ENCODE data around the gene HOXC9. TPM values are rescaled to one million over a fixed set of nuclear protein-coding genes. Genes with fewer than 3 reads are reported as not detected.

HOXC9 gene
- total and polyA plus RNA-seq, 2 of the 8 experiments (the other 6 are each of a cell fraction or from before 2014, with no cell fraction given), result not detected

GRCh38 chr12:53994009-53994263, 6.0 kb upstream of the HOXC9 start:
- no peak overlapping the region for H3K4ac ChIP-seq (replicated peaks; ENCODE audit: insufficient read length, low read depth, low read length)
- H2AFZ ChIP-seq (ENCODE audit: low read length), result no peak overlapping the region
- H2BK120ac ChIP-seq (replicated peaks; ENCODE audit: low read depth, low read length), result no peak overlapping the region
- peak overlapping the region; percentile 87; the same call in 1 of the 2 replicates for H2BK12ac ChIP-seq (ENCODE audit: low read depth, low read length)
- H2BK5ac ChIP-seq (ENCODE audit: low read depth, low read length), result no peak overlapping the region
- peaks cover 0 to 19% (median 0%) of the 10 kb centered on the region in 4 experiments; a peak in 1 of 8 replicates for H3K36me3 ChIP-seq (ENCODE audit: control insufficient read depth in 2 of 4, insufficient read depth in 4 of 4, low read length in 3 of 4)
- POLR2A ChIA-PET (ENCODE audit: partially characterized antibody), result interaction anchor here (1.6 kb wide), 1 partner anchor 8 kb away, joined by 4 read pairs; no protein-coding TSS in a partner anchor
- H3K18ac ChIP-seq (ENCODE audit: extremely low read depth, low read length), result peak overlapping the region; percentile 19; the same call in 1 of the 2 replicates
- H3K79me2 ChIP-seq (ENCODE audit: control insufficient read depth in 1 of 2, insufficient read depth in 2 of 2, low read length in 2 of 2), result no peaks in the 10 kb centered on the region
- no peak overlapping the region for H3K23ac ChIP-seq (ENCODE audit: insufficient read length)
- H3K4me1 ChIP-seq (replicated peaks in 1 of 4; ENCODE audit: control insufficient read depth in 3 of 4, insufficient read depth in 4 of 4, low read length in 3 of 4), result peaks cover 0 to 15% (median 3%) of the 10 kb centered on the region in 4 experiments; a peak in 5 of 7 replicates
- no peak overlapping the region for H4K91ac ChIP-seq (replicated peaks; ENCODE audit: insufficient read length, low read length)
- peaks cover 2% of the 10 kb centered on the region; the same call in 1 of the 2 replicates for H3K23me2 ChIP-seq (ENCODE audit: low read depth, low read length)
- no peaks in the 10 kb centered on the region for H3K79me1 ChIP-seq (ENCODE audit: low read depth, low read length)
- no peak overlapping the region for H3K4me3 ChIP-seq (ENCODE audit: extremely low read depth in 1 of 4, insufficient read depth in 2 of 4, low read depth in 3 of 4, low read length in 4 of 4)
- peaks cover 0 to 4% of the 10 kb centered on the region in 2 experiments; a peak in 1 of 4 replicates for H3K9me3 ChIP-seq (ENCODE audit: insufficient read depth in 2 of 2, low read depth in 1 of 2, low read length in 1 of 2)
- no peak overlapping the region for H4K5ac ChIP-seq (ENCODE audit: insufficient read length, low read depth, low read length)
- no peak overlapping the region for H4K8ac ChIP-seq (ENCODE audit: extremely low read depth, insufficient read depth, low read length)
- H2BK15ac ChIP-seq (ENCODE audit: low read length), result 0 out of 2 replicates have a peak overlapping the region, but pooled peaks have one; percentile 46
- H3K27me3 ChIP-seq (replicated peaks in 1 of 4; ENCODE audit: control insufficient read depth in 3 of 4, extremely low read depth in 1 of 4, insufficient read depth in 3 of 4, low read length in 3 of 4), result peaks cover 97 to 100% (median 100%) of the 10 kb centered on the region in 4 experiments
- H3K27ac ChIP-seq (ENCODE audit: low read depth, low read length), result no peak overlapping the region
- H3K14ac ChIP-seq (ENCODE audit: insufficient read length), result no peak overlapping the region
- WGBS, 2 experiments (ENCODE audit: extremely low coverage in 1 of 2, insufficient coverage in 1 of 2, insufficient read length in 1 of 2, insufficient replicate concordance in 2 of 2, low coverage in 1 of 2, low lambda C conversion rate in 2 of 2, missing lambda C conversion rate in 1 of 2), result 27% methylated on average over 13 of the region's 19 CpGs; no CpG with 5 or more reads in 1 of the 2 experiments
- peaks cover 30% of the 10 kb centered on the region in 2 experiments for H4K20me1 ChIP-seq (replicated peaks in 1 of 2; ENCODE audit: control insufficient read depth in 1 of 2, insufficient read depth in 2 of 2, low read length in 2 of 2)
- H3K56ac ChIP-seq (replicated peaks; ENCODE audit: insufficient read length, low read depth, low read length), result no peak overlapping the region
- no peak for FAIRE-seq
- CTCF ChIA-PET (ENCODE audit: partially characterized antibody), result interaction anchor here (1.9 to 4.3 kb wide), 3 partner anchors 9 to 214 kb away, joined by 4 to 30 read pairs (median 24); partner anchors contain the start of genes HOXC10 and HOXC5
- no peak overlapping the region for H3K9ac ChIP-seq (replicated peaks in 1 of 4; ENCODE audit: extremely low read depth in 1 of 4, low read depth in 3 of 4, low read length in 3 of 4)
- no peak overlapping the region; a peak in 1 of 4 replicates for H3K4me2 ChIP-seq (ENCODE audit: insufficient read depth in 1 of 2, low read depth in 2 of 2, low read length in 2 of 2)
- H2BK20ac ChIP-seq (ENCODE audit: low read length), result no peak overlapping the region
- no peak overlapping the region for H2AK5ac ChIP-seq (ENCODE audit: low read depth, low read length)
- no peak for DNase-seq (ENCODE audit: low read depth in 1 of 2, low spot score in 2 of 2)
- TF ChIP-seq SUZ12 (IDR thresholded peaks at IDR 0.05; ENCODE audit: low read length), result no peak; the same call in 1 of the 2 replicates
- no peak for TF ChIP-seq TCF12 (IDR thresholded peaks at IDR 0.05; ENCODE audit: low read depth, low read length)
- TF ChIP-seq BCL11A (IDR thresholded peaks at IDR 0.05; ENCODE audit: low read depth in 2 of 2, low read length in 2 of 2), result no peak
- TF ChIP-seq PHF8 (conservative IDR thresholded peaks at IDR 0.05; ENCODE audit: low read depth, low read length), result no peak
- TF ChIP-seq BRCA1 (IDR thresholded peaks at IDR 0.05; ENCODE audit: low read depth, low read length), result no peak
- no peak for TF ChIP-seq CTCF (IDR thresholded peaks at IDR 0.05; ENCODE audit: control extremely low read depth in 1 of 3, insufficient read depth in 1 of 3, low read depth in 1 of 3, low read length in 3 of 3)
- TF ChIP-seq RBBP5 (IDR thresholded peaks at IDR 0.05; ENCODE audit: borderline replicate concordance, low read depth, low read length), result no peak
- TF ChIP-seq SAP30 (IDR thresholded peaks at IDR 0.05; ENCODE audit: insufficient read depth, insufficient replicate concordance, low read length), result no peak
- no peak for TF ChIP-seq TAF1 (IDR thresholded peaks at IDR 0.05; ENCODE audit: low read depth, low read length)
- no peak for TF ChIP-seq SIN3A (conservative IDR thresholded peaks at IDR 0.05 in 1 of 2, IDR thresholded peaks at IDR 0.05 in 1 of 2; ENCODE audit: low read depth in 1 of 2, low read length in 2 of 2)
- TF ChIP-seq KDM4A (IDR thresholded peaks at IDR 0.05; ENCODE audit: low read depth, low read length, severe bottlenecking), result no peak
